NCI-H2081 (cell line): Measurements from ENCODE around the gene LASP1.
"Not testable (repeated sequence)": the region's sequence is repeated elsewhere in the genome, so short reads cannot be mapped to it uniquely, and the experiment has no call there.

Experiments
- DNase-seq, 2 experiments: peaks; one replicate each; lab custom pipeline; 2025; lab: John Stamatoyannopoulos, UW

The LASP1 gene

GRCh38 chr17:38869526-38870258 is at the start of gene LASP1:
Gene LASP1, plus strand, starts transcription at chr17:38870058. Its CDS starts 132 bp downstream, at chr17:38870190.
- DNase-seq: peak; percentile 86 to 90

GRCh38 chr17:38824899-38825761 is 44.7 kb upstream of the LASP1 start, which contains the start of gene CWC25:
Gene CWC25, minus strand, starts transcription at chr17:38825321. Its CDS starts 138 bp downstream, at chr17:38825183.
- peak; percentile 92 to 96 for DNase-seq

GRCh38 chr17:38825762-38826247 is 44.1 kb upstream of the LASP1 start:
- no peak for DNase-seq

- no peak for DNase-seq
Observed at GRCh38 chr17:38844261-38844757, 25.5 kb upstream of the LASP1 start.

GRCh38 chr17:38848557-38848891 is 21.3 kb upstream of the LASP1 start:
- DNase-seq: no peak

GRCh38 chr17:38848939-38849605 is 20.8 kb upstream of the LASP1 start:
- DNase-seq: no peak

GRCh38 chr17:38850374-38850773 is 19.5 kb upstream of the LASP1 start:
- DNase-seq: no peak

GRCh38 chr17:38851434-38851833 is 18.4 kb upstream of the LASP1 start:
- no peak for DNase-seq

- DNase-seq: peak in 1 of 2 experiments; percentile 30
Observed at GRCh38 chr17:38852771-38853291, 17.0 kb upstream of the LASP1 start.

GRCh38 chr17:38853292-38854219 is 16.3 kb upstream of the LASP1 start, which contains the start of gene RPL23:
Gene RPL23, minus strand, starts transcription at chr17:38853721. Its CDS starts 11 bp downstream, at chr17:38853710.
- DNase-seq: peak; percentile 99

GRCh38 chr17:38855101-38855714 is 14.7 kb upstream of the LASP1 start:
- not testable (repeated sequence) for DNase-seq

GRCh38 chr17:38857271-38857670 is 12.6 kb upstream of the LASP1 start:
- DNase-seq: no peak

- DNase-seq: peak in 1 of 2 experiments; percentile 46
Observed at GRCh38 chr17:38861399-38861843, 8.4 kb upstream of the LASP1 start.

GRCh38 chr17:38864636-38865398 is 5.0 kb upstream of the LASP1 start:
- no peak for DNase-seq

- DNase-seq: peak; percentile 81 to 87
Observed at GRCh38 chr17:38867179-38867967, 2.5 kb upstream of the LASP1 start.

GRCh38 chr17:38867968-38868816 is 1.7 kb upstream of the LASP1 start:
- DNase-seq: peak; percentile 54 to 78

- DNase-seq: peak; percentile 82 to 85
Observed at GRCh38 chr17:38868817-38869525, 887 bp upstream of the LASP1 start.
